Inferior parietal cortex (tissue), 1 donor: Measurements from ENCODE around the gene NSFL1C.
"Not testable (repeated sequence)": the region's sequence is repeated elsewhere in the genome, so short reads cannot be mapped to it uniquely, and the experiment has no call there.

Experiments used
- DNase-seq: peaks from one replicate; pipeline ENCODE4 v3.0.0-alpha.2; 2016; ENCODE audit errors: extremely low spot score

NSFL1C gene

DNA sequence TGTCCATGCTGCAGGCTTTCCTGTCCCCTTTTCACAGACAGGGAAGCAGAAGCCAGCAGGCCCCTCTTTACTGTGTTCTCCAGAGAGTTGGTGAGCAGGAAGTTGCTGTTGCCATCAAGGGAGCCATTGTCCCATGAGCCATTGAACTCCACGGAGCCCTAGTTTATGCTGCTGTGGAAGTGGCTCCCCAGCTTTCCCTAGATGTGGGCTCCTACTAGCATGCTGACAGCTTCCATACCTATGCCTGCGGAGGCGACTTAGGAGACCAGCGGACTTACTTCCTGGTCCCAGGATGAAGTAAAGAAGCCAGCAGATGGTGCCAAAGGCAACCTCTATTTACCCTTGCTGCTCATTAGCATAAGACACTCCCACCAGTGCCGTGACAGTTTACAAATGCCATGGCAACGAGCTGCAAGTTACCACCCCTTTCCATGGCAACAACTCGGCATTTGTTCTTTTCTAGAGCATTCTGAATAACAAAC lies 43.0 kb downstream of the NSFL1C start:
- DNase-seq, result peak; percentile 38

DNA sequence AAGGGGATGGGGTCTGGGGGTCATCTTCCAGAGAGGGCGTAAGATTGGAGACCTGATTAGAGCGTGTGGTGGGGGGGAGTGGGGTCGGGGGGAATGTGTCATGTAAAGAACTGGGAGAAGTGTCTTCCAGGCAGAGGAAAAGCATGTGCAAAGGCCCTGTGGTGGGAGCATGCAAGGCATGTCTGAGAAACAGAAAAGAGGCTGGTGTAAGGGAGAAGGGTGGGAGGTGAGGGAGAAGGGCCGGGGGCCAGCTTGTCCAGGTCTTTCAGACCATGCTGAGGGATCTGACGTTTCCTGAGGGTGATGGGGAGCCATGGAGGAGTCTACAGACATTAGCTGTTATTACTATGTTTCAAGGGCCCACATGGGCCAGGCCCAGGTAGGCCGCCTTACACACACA lies 43.4 kb downstream of the NSFL1C start:
- DNase-seq, result no peak

DNA sequence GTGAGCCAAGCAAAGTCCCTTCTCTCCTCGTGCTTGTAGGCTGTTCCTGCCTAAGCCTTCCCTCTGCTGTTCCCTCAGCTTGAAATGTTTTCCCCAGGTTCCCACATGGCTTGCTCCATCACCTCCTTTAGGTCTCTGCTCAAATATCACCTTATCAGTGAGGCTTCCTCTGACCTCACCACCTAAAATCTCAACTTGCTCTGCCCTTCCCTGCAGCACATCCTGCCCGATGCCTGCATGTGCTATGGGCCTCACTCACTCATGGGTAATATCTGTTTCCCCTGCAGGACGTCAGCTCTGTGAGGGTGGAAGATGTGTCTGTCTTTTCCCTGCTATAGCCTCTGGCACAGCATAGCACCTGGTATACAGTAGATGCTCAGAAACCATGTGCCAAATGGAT lies 43.9 kb downstream of the NSFL1C start:
- no peak for DNase-seq

DNA sequence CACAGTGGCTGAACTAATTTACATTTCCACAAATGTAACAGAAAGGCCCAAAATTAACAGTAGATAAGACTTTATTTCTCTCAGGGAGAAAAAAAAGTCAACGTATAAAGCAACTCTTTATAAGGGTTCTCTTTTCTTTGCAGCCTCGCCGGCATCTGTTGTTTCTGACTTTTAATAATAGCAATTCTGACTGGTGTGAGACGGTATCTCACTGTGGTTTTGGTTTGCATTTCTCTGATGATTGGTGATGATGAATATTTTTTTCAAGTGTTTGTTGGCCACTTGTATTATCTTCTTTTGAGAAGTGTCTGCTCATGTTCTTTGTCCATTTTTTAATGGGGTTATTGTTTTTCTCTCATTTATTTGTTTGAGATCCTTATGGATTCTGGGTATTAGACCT lies 46.6 kb downstream of the NSFL1C start:
- DNase-seq, result no peak

DNA sequence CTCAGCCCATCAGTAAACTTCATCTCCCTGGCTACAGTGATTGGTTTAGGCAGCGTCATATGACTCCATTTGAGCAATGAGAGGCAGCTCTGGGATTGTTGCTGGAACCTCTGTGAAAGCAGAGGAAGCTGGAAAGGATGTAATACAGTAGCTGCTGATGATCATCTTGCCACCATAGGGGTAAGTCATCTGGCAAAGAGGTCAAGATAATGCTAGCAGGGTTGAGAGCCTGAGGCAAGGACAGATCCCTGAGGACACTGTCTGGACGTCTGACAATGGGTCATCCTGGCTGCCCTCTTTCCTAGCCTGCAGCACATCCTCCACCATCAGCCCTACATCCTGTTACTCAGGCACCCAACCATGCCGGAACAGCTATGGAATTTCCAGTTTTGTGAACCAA lies 48.3 kb downstream of the NSFL1C start:
- DNase-seq, result no peak

DNA sequence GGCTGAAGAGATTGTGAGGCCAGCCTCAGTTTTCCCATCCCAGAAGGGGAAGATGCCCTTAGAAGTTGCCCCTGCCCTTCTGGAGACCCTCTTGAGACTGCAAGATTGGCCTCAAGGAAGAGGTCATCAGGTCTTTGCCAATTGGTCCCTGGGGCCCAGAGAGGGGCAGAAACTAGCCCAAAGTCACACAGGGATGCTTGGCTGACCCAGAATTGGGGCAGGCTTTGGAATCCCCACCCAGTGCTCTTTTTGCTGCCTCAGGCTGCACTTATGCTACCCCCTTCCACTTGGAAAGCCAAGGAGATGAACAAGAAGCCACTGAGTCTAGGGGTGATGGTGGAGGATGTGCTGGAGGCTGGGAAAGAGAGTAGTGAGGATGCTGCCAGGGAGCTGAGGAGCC lies 48.9 kb downstream of the NSFL1C start:
- DNase-seq, result no peak

DNA sequence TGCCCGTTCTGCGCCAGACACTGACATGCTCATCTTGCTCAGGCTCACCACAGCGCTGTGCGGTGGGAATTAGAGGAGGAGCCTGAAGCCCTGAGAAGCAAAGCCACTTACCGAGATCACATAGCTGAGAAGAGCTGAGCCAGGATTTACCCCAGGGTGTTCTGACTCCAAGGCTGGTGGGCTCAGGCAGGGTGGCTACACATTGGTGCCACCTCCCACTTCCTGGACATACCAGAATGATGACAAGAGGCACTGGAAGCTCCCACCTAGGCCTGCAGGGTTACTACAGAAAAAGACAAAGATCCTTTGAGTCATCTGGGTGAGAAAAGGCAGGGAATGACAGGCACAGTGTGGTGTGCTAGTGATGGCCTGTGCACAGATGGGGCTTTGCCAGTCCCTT lies 49.4 kb downstream of the NSFL1C start:
- no peak for DNase-seq

DNA sequence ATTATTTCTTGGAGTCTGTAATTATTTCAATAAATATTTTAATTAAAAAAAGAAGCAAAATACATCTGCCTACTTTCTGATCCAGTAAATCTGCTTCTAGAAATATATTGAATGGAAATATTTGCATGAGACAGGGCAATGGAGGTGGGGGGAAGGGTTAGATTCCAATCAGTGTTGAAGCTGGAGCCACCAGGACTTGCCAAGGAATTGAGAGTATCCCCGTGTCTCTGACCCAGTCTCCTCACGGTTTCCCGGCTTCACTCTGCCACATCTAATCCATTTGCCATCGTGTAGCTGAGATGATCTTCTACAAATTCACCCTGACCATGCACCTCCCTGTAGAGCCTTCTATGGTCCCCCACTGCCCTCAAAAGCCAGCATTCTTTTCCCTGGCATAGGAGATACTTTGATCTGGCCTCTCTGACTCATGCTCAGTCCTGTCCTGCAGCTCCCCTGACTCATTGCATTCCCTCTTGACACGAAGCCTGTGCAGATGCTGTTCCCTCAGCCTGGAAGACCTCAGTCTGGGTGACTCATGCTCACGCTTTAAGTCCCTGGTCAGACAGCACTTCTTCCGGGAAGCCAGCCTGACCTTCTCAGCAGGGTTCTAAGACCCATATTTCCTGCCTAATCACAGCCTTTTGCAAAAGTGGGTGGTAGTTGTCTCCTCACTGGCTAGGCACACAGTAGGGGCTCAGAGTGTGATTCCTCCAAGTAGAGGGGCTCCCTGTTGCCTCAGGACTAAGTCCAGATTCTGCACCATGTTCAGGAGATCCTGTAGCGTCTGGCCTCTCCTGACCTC lies 50.8 kb downstream of the NSFL1C start:
- DNase-seq, result no peak

DNA sequence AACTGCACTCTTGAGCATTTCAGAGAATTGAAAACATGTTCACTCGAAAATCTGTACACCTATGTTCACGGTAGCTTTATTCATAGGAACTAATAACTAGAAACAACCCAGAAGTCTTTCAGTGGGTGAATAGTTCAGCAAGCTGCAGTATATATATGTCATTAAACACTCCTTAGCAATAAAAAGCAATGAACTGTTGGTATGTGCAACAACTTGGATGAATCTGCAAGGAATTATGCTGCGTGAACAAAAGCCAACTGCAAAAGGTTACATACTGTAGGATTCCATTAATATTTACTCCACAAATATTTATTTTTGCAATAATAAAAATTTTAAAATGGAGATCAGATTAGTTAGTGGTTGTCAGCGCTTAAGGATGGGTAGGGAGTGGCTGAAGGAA lies 51.7 kb downstream of the NSFL1C start:
- DNase-seq, result no peak

DNA sequence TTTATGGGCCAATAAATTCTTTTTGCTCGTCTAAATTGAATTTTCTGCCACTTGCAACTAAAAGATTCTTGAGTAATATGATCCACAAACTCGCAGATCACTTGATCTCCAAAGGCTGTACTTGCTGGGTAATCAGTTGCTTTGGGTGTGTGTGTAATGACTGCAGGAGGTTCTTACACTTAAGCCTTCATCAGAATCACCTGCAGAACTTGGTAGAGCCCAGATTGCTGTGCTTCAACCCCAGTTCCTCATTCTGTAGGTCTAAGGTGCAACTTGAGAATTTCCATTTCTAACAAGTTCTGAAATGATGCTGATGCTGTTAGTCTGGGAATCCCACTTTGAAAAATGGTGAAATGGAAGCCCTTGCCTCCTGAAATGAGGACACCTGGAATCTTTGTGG lies 60.8 kb downstream of the NSFL1C start:
- DNase-seq, result no peak

DNA sequence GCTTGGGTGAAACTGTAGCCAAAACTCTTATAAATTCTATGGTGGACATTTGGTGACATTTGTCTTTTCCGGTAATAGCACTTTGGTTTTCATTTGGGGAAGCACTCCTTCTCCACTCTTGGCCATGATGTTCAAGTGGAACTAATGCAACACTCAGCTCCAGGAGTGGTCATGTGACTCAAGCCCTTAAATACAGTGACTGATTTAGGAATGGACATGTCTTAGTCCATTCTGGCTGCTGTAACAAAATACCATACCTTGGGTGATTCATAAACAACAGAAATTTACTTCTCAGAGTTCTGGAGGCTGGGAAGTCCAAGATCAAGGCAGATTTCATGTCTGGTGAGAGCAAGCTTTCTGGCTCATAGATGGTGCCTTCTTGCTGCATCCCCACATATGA lies 63.0 kb downstream of the NSFL1C start:
- no peak for DNase-seq

DNA sequence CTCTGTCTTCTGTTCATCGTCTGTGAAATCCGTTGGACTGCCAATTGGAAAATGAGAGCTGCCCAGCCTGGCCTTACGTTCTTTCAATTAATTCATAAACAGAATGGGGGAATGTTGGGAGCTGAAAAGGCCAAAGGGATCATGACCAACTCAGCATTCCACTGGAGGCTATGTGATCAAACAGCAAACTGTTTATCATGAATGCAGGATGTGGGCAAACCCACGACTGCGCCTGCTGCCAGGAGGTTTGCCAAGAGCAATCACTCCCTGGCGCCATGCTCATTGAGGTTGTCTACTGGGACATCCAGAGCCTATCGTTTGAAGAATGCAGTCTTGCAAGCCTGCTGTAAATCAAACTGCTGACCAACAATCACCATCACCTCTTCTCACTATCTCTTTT lies 64.5 kb downstream of the NSFL1C start:
- no peak for DNase-seq

DNA sequence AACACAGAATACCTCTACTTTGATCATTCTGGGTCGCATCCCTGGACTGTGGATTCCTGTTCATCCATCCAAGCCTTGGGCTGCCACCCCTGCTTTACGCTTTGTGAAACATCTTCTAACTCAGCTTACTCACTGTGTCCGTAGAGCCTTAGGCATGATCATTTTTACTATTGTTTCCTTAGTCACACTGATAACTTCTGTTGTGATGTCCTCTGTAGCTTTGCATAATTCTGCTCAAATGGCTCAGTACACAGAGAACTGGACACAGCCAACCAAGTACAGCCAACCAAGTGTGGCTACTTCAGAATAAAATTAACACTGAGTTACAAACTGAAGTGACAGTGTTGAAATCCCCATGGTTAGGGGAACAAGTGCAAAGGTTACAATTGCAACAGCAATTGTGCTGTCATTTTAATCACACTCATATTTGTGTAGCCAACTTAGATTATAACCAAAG lies 65.2 kb downstream of the NSFL1C start:
- no peak for DNase-seq

DNA sequence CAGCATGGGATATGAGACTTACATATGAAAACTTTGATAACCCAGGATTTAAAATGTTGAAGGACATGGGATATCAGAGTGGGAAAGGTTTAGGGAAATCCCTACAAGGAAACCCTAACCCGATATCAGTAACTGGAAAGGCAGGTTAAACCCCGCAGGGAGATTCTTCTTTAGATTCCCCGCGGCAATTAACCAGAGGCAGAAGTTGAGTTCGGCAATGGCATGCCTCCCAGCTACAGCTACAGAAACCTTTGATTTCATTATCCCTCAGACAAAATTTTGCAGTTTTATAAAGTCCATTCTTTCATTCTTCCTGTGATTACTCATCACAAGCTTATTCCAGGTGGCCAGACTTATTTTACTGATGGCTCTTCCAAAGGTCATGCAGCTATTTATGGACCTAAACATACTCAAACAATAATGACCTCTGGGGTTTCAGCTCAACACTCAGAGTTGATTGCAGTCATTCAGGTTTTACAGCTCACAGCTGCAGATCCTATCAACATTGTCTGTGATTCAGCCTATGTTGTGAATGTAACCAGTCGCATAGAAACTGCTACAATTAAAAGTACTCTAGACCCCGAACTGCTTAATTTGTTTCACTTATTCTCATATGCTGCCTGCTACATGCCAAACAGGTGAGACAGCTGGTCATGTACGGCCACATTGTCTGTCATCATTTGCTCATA lies 66.8 kb downstream of the NSFL1C start:
- not testable (repeated sequence) for DNase-seq

DNA sequence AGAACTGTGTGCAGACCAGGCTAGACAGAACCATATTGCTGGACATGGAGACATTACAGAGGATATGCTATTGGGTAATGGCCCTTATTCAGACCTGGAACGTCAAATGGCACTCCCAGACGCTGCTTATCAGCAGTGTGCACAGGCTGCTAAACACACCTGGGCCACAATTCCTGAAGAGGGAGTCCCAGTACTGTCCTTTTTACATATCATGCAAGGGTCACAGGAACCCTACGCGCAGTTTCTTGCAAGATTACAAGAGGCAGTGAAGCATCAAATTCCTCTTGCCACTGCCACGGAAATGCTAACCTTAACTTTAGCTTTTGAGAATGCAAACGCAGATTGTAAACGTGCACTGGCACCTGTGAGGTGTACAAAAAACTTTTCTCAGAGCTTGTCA lies 68.5 kb downstream of the NSFL1C start:
- not testable (repeated sequence) for DNase-seq

DNA sequence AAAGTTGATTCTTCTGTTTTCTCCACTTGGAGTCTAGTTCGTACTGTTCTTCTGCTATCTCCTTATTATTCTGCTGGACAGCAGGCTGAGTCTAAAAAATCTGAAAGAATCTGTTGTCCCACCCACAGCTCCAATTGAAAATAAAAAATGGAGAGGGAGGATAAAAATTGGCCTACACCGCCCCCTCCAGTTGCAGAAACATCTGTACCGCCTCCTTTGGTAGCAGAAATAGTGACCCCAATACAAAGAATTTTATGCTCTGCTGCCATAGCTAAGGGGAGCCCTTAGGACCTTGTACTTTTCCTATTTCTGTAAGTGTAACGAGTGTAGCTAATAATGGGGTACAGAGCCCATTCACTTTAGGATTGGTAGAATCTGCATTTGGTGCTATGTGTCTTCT lies 68.9 kb downstream of the NSFL1C start:
- no peak for DNase-seq

DNA sequence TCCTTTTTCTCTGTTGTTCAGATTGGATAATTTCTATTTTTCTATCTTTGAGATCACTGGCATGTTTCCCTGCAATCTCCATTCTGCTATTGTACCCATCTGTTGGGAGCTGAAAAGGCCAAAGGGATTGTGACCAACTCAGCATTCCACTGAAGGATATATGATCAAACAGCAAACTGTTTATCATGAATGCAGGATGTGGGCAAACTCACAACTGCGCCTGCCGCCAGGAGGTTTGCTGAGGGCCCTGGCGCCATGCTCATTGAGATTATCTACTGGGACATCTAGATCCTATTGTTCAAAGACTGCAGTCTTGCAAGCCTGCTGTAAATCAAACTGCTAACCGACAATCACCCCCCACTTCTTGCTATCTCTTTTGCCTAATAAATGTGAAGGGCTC lies 69.9 kb downstream of the NSFL1C start:
- no peak for DNase-seq

DNA sequence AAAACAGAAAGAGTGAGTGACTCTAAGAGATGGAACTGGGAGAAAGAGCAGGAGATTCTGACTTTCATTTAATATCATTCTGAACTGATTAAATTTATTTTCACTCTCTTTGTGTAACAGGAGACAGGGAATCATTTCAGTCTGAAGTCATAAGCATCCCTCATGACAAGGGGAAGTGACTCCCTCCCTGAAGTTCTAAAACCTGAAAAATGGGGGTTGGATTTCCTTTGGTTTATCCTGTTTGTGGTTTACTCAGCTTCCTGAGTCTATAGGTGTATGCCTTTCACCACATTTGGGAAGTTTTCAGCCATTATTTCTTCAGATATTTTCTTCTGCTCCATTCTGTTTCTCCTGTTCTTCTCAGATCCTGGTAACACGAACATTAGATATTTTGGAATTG lies 70.4 kb downstream of the NSFL1C start:
- DNase-seq, result no peak

DNA sequence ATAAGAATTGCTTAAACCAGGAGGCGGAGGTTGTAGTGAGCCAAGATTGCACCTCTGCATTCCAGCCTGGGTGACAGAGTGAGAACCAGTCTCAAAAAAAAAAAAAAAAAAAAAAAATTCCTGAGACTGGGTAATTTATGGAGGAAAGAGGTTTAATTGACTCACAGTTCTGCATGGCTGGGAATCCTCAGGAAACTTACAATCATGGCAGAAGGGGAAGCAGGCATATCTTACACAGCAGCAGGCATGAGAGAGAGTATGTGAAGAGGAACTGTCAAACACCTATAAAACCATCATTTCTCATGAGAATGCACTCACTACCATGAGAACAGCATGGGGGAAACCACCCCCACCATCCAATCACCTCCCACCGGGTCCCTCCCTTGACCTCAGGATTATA lies 72.0 kb downstream of the NSFL1C start:
- DNase-seq, result no peak

DNA sequence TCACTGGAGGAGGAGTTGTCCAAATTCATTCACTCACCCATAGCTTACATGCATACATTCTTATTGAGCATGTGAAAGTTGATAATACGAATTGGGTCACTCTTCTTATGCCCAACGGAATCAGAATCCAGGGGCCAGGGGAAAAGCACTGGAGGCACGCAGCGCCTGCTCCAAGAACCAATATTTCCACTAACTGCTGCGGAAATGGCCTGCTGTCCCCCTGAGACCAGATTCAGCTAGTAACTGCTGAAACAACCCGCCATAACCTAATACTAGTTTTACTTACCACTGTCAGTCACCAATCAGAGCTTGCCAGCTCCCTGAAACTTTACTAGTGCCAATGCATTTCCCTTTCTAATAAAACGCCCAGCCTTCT lies 73.2 kb downstream of the NSFL1C start:
- DNase-seq, result no peak

DNA sequence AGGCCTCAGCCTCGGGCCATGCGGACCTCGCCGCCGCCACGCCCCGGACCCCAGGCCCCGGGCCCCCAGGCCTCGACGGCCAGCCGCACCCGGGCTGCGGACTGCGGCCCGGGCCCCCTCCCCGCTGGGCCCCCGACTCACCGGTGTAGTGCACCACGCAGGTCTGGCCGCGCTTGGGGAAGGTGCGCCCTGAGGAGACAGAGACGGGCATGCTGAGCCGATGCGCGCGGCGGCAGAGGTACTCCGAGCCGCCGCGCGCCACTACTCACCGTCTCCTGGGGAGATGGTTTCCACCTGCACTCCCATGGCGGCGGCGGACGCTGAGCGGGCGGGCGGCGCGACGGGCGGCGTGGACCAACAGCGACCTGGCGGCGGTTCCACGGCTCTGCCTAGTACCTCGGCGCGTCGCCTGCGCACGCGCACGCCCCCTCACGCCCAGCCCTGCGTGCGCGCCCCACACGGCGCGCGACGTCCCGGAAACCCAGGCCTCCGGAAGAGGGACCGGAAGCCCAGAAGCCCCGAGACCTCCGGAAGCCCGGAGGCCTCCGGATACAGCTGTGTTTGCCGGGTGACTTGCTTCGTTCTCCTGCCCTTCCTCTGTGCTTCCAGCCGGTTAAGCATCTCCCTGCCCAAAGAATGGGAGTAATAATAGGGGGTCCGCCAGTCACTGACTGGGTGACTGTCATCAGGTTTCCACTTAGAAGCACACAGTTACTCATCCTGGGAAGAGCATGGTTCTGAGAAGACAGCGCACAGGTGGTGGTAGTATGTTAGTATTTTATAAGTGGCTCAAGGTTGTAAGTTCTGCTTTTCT lies 73.7 kb downstream of the NSFL1C start, which contains the start of gene FKBP1A:
Gene FKBP1A (minus strand): TSS at position 362 of the 814 bp plus-strand sequence. CDS start 56 bp downstream, at position 306.
- DNase-seq, result peak; percentile 92

DNA sequence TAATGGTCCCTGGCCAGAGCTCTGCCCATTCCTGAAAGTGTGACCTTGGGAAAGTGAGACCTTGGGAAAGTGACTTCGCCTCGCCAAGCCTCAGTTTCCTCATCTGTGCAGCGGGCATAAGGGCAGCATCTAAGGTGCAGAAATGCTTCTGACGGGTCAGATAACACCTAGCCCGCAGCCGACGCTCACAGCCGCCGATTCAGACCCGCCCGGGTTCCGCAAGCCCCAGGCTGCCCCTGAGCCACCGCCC lies 74.3 kb downstream of the NSFL1C start:
- DNase-seq, result no peak
